Left ventricle myocardium inferior (tissue), 1 donor: ENCODE data around the gene SPACA1. TPM values are rescaled to one million over a fixed set of nuclear protein-coding genes. Genes with fewer than 3 reads are reported as not detected.
"Not testable (repeated sequence)": the region's sequence is repeated elsewhere in the genome, so short reads cannot be mapped to it uniquely, and the experiment has no call there.

Source experiments
- DNase-seq: peaks from one replicate; pipeline ENCODE4 v3.0.0-alpha.2; 2020
- H3K27ac ChIP-seq: fragments of 200-600 bp; replicated peaks from 2 replicates; pipeline ENCODE4 v1.8.0; 2021
- H3K27me3 ChIP-seq: fragments of 200-600 bp; 2 replicates; pipeline ENCODE4 v1.8.0; 2021; ENCODE audit warnings: low read depth
- H3K36me3 ChIP-seq: fragments of 200-600 bp; 2 replicates; pipeline ENCODE4 v1.8.0; 2021
- H3K4me1 ChIP-seq: fragments of 200-600 bp; 2 replicates; pipeline ENCODE4 v1.8.0; 2021
- H3K4me3 ChIP-seq: fragments of 200-600 bp; 2 replicates; pipeline ENCODE4 v1.8.0; 2021; ENCODE audit warnings: mild to moderate bottlenecking, moderate library complexity
- H3K9me3 ChIP-seq: fragments of 200-600 bp; replicated peaks from 2 replicates; pipeline ENCODE4 v1.8.0; 2021
- intact Hi-C: fragments of 100-400 bp; cut with micrococcal nuclease; formaldehyde crosslinking; loops from one replicate; pipeline ENCODE4 v1.11.0; 2022
- long read RNA-seq: library from polyadenylated mRNA; unstranded; transcript quantifications from one replicate; pipeline ENCODE4 v2.0.0, GENCODE V29; 2021
- total RNA-seq: library from RNA; stranded (reverse); fragmentation: NEBNext Ultra II Directional; extraction: Animal tissue kit (Norgen Biotek cat#: 25700); gene quantifications from one replicate; pipeline ENCODE4 v1.2.1, GENCODE V29; 2021
- TF ChIP-seq, protein P1 (sequence below): fragments of 200-600 bp; IDR thresholded peaks from 2 replicates; pipeline ENCODE4 v1.8.0; 2021; ENCODE audit warnings: antibody characterized with exemption, mild to moderate bottlenecking, borderline replicate concordance
- donor health status: DM: no; HTN: yes; CAD: no; lungs with severe emphysema.

SPACA1 gene
- total RNA-seq = not detected
- long read RNA-seq = 0 reads

DNA sequence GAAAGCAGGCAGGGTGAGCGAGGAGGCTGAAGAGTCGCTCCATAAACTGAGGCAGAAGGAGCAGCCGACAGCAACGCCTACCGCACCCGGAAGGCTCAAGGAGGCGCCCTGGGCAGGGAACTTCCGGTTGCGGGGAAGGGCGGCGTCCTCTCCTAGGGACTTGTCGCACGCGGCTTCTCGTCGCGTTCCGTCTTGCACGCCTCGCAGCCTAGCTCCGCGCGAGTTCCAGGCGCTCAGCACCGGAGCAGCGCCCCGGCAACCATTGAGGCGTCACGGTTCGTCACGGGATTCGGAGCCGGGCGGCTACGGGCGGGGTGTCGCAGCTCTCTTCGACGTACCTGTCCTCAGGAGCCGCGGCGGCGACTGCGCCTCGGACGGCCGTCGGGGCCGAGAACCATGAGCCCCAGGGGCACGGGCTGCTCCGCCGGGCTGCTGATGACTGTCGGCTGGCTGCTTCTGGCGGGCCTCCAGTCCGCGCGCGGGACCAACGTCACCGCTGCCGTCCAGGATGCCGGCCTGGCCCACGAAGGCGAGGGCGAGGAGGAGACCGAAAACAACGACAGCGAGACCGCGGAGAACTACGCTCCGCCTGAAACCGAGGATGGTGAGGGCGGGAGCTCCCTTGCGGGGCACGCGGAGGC, at the start of gene SPACA1:
SPACA1 (plus strand) TSS at position 332 of the 641 bp plus-strand sequence; CDS start at position 397, 65 bp downstream.
- Histone ChIP-seq H3K27me3 (peaks cover 24% of the 10 kb centered on the region), H3K4me3 (no peak within 1 kb of the TSS), H3K27ac (no peak within 1 kb of the TSS), H3K4me1 (no peaks in the 10 kb centered on the region), H3K9me3 (peaks cover 8% of the 10 kb centered on the region), H3K36me3 (no peaks in the 10 kb centered on the region)
- TF ChIP-seq, protein P1, sequence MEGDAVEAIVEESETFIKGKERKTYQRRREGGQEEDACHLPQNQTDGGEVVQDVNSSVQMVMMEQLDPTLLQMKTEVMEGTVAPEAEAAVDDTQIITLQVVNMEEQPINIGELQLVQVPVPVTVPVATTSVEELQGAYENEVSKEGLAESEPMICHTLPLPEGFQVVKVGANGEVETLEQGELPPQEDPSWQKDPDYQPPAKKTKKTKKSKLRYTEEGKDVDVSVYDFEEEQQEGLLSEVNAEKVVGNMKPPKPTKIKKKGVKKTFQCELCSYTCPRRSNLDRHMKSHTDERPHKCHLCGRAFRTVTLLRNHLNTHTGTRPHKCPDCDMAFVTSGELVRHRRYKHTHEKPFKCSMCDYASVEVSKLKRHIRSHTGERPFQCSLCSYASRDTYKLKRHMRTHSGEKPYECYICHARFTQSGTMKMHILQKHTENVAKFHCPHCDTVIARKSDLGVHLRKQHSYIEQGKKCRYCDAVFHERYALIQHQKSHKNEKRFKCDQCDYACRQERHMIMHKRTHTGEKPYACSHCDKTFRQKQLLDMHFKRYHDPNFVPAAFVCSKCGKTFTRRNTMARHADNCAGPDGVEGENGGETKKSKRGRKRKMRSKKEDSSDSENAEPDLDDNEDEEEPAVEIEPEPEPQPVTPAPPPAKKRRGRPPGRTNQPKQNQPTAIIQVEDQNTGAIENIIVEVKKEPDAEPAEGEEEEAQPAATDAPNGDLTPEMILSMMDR = no peak
- intact Hi-C loops = no loop called here
- no peak for DNase-seq

DNA sequence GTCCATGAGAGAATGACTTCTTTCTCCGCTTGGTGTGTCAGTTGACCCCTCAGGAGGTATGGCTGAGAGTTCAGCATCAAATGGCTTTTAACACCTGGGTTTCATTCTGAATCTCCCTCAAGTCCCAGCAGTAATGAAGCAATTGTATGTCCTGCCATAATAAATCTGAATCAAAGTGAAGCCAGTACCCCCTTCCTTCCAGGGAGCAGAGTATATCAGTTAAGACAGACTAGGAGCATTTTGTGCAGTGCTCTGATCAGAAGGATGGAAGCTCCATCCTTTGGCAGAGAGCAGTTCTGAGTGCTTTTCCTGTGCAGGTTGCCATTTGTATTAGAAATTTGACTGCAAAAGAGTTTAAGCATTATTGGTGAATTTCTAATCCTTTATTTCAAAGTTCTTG, 46.9 kb upstream of the SPACA1 start:
- H3K4me1 ChIP-seq = no peaks in the 10 kb centered on the region
- H3K36me3 ChIP-seq = no peaks in the 10 kb centered on the region
- no peak for DNase-seq
- no peak overlapping the region for H3K27ac ChIP-seq
- TF ChIP-seq, protein P1 = no peak
- intact Hi-C loops = no loop called here
- H3K27me3 ChIP-seq = peaks cover 36% of the 10 kb centered on the region
- H3K4me3 ChIP-seq = no peak overlapping the region
- H3K9me3 ChIP-seq = peaks cover 5% of the 10 kb centered on the region

DNA sequence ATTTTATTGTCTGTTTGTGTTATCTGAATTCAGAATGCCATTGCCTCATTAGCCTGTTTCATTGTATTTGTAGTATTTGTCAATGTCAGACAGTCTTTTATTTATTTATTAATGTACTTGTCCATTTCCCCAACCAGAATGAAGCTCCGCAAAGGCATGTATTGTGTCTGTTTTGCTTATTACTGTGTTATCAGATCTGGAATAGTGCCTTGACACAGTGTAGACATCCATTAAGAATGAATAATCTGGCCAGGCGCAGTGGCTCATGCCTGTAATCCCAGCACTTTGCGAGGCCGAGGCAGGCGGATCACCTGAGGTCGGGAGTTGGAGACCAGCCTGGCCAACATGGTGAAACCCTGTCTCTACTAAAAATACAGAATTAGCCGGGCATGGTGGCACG, 46.4 kb upstream of the SPACA1 start:
- H3K4me1 ChIP-seq, intact Hi-C loops, DNase-seq, H3K9me3 ChIP-seq, H3K4me3 ChIP-seq, H3K27ac ChIP-seq, H3K36me3 ChIP-seq: not testable (repeated sequence)
- H3K27me3 ChIP-seq = peaks cover 36% of the 10 kb centered on the region

- no peaks in the 10 kb centered on the region for H3K4me1 ChIP-seq
- no peak overlapping the region for H3K4me3 ChIP-seq
- TF ChIP-seq, protein P1 = no peak
- peaks cover 26% of the 10 kb centered on the region for H3K27me3 ChIP-seq
- intact Hi-C loops = no loop called here
- no peak overlapping the region for H3K27ac ChIP-seq
- no peak for DNase-seq
- peaks cover 1% of the 10 kb centered on the region for H3K9me3 ChIP-seq
- no peaks in the 10 kb centered on the region for H3K36me3 ChIP-seq
These were observed 42.9 kb upstream of the SPACA1 start for GRCh38 chr6:88004707-88005106.

DNA sequence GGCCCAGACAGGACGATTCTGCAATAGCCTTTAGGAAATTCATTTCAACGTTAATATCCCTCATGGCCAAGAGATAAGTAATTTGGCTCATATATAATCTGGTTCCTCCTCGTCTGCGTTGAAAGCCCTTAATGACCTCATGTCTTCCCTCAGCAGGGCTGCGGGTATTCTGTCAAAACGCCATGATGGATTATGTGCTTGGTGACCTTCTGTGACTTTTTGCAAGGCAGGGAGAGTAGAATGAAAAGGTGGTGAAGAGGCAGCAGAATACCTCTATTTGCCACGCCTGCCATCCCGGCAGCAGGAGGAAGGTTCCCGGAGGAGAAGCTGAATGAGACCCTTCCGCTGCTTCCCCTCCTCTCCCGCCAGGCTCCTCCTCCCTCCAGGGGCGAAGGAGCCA, 41.1 kb upstream of the SPACA1 start:
- Histone ChIP-seq H3K36me3 (no peaks in the 10 kb centered on the region), H3K4me3 (no peak overlapping the region), H3K4me1 (no peaks in the 10 kb centered on the region), H3K27ac (no peak overlapping the region), H3K9me3 (no peaks in the 10 kb centered on the region), H3K27me3 (peaks cover 19% of the 10 kb centered on the region)
- no peak for DNase-seq
- TF ChIP-seq, protein P1 = no peak
- intact Hi-C loops = no loop called here

DNA sequence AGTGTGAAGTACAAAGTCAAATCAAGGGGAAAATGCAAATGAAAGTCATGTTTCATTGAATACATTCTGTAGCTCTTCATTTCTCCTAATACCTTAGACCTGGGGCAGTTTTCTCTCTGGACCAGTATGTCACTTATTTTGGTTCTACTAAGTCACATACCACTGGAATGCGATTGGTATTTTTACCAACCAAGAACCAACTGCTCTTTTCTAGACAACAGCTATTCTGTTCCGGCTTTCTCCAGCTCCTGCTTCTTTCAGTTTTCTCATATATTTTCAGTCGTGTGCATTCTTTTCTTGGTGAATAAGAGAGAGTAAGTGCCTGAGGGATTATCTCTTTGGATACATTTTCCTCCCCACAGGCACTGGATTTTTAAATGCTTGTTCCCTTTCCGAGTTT, 39.2 kb upstream of the SPACA1 start:
- H3K9me3 ChIP-seq = no peaks in the 10 kb centered on the region
- no peak overlapping the region for H3K27ac ChIP-seq
- no peak for DNase-seq
- intact Hi-C loops = no loop called here
- no peaks in the 10 kb centered on the region for H3K4me1 ChIP-seq
- H3K27me3 ChIP-seq = peaks cover 6% of the 10 kb centered on the region
- no peaks in the 10 kb centered on the region for H3K36me3 ChIP-seq
- TF ChIP-seq, protein P1 = no peak
- H3K4me3 ChIP-seq = no peak overlapping the region
